H1 (cell line): Measurements from ENCODE around the gene TAS1R3. TPM values are rescaled to one million over a fixed set of nuclear protein-coding genes. Genes with fewer than 3 reads are reported as not detected.

Experiments
- CTCF ChIA-PET: fragments of 300-600 bp; sonication (Branson Sonifier 250); formaldehyde crosslinking; loops from one replicate; lab custom pipeline; 2021; ENCODE audit not compliant: partially characterized antibody; lab: Charles Lee
- POLR2A ChIA-PET: fragments of 300-600 bp; sonication (Branson Sonifier 250); formaldehyde crosslinking; loops from one replicate; lab custom pipeline; 2021; ENCODE audit warnings: inconsistent platforms; ENCODE audit not compliant: partially characterized antibody; lab: Charles Lee
- DNase-seq, 2 experiments: peaks; one replicate each; pipeline versions ENCODE4 v3.0.0 to v3.0.0-alpha.2; 2010 to 2022; ENCODE audit warnings: low spot score in 2 of 2, low read depth in 1 of 2, mixed read lengths in 1 of 2
- FAIRE-seq: peaks from 2 replicates; lab custom pipeline; 2011; peaks lifted over from hg19 to GRCh38; lab: Jason Lieb, UNC
- H2AFZ ChIP-seq: 2 replicates; pipeline ENCODE4 v1.8.1; 2012; ENCODE audit warnings: low read length, inconsistent platforms
- H2AK5ac ChIP-seq: 2 replicates; pipeline ENCODE4 v1.6.1; 2013; ENCODE audit warnings: low read depth, low read length
- H2BK120ac ChIP-seq: replicated peaks from 2 replicates; pipeline ENCODE3; 2013; ENCODE audit warnings: low read depth, low read length, inconsistent platforms
- H2BK12ac ChIP-seq: 2 replicates; pipeline ENCODE4 v1.6.1; 2013; ENCODE audit warnings: low read depth, low read length
- H2BK15ac ChIP-seq: 2 replicates; pipeline ENCODE4 v1.6.1; 2013; ENCODE audit warnings: low read length
- H2BK20ac ChIP-seq: 2 replicates; pipeline ENCODE4 v1.6.1; 2013; ENCODE audit warnings: low read length
- H2BK5ac ChIP-seq: 2 replicates; pipeline ENCODE4 v1.6.1; 2013; ENCODE audit warnings: low read depth, low read length
- H3K14ac ChIP-seq: 2 replicates; pipeline ENCODE4 v1.6.1; 2013; ENCODE audit warnings: inconsistent platforms; ENCODE audit not compliant: insufficient read length
- H3K18ac ChIP-seq: 2 replicates; pipeline ENCODE4 v1.6.1; 2013; ENCODE audit warnings: low read length; ENCODE audit errors: extremely low read depth
- H3K23ac ChIP-seq: 2 replicates; pipeline ENCODE4 v1.6.1; 2013; ENCODE audit warnings: inconsistent platforms; ENCODE audit not compliant: insufficient read length
- H3K23me2 ChIP-seq: 2 replicates; pipeline ENCODE4 v1.6.1; 2013; ENCODE audit warnings: low read depth, low read length
- H3K27ac ChIP-seq: 2 replicates; pipeline ENCODE4 v1.6.1; 2011; ENCODE audit warnings: low read depth, low read length, inconsistent platforms
- H3K27me3 ChIP-seq, 4 experiments: replicated peaks in 1 of 4; 1 replicate in 1 of 4; 2 replicates in 3 of 4; pipeline versions ENCODE4 v1.6.1 to v1.8.1; 2011 to 2013; ENCODE audit warnings: low read length in 3 of 4, mild to moderate bottlenecking in 3 of 4, inconsistent platforms in 2 of 4, mixed read lengths in 2 of 4, moderate library complexity in 1 of 4; ENCODE audit not compliant: control insufficient read depth in 3 of 4, insufficient read depth in 3 of 4; ENCODE audit errors: extremely low read depth in 1 of 4
- H3K36me3 ChIP-seq, 4 experiments: 2 replicates each; pipeline versions ENCODE4 v1.6.1 to v1.8.1; 2011 to 2013; ENCODE audit warnings: mild to moderate bottlenecking in 4 of 4, low read length in 3 of 4, moderate library complexity in 2 of 4, control low read depth in 1 of 4, inconsistent platforms in 1 of 4; ENCODE audit not compliant: insufficient read depth in 4 of 4, control insufficient read depth in 2 of 4
- H3K4ac ChIP-seq: replicated peaks from 2 replicates; pipeline ENCODE3; 2013; ENCODE audit warnings: low read length, low read depth, mixed read lengths, inconsistent platforms; ENCODE audit not compliant: insufficient read length
- H3K4me1 ChIP-seq, 4 experiments: replicated peaks in 1 of 4; 1 replicate in 1 of 4; 2 replicates in 3 of 4; pipeline versions ENCODE4 v1.6.1 to v1.8.1; 2011 to 2013; ENCODE audit warnings: low read length in 3 of 4, inconsistent platforms in 2 of 4, mixed read lengths in 1 of 4; ENCODE audit not compliant: insufficient read depth in 4 of 4, control insufficient read depth in 3 of 4
- H3K4me2 ChIP-seq, 2 experiments: 2 replicates each; pipeline versions ENCODE4 v1.6.1 to v1.8.1; 2011 to 2013; ENCODE audit warnings: low read depth in 2 of 2, low read length in 2 of 2, control low read depth in 1 of 2, inconsistent platforms in 1 of 2, mild to moderate bottlenecking in 1 of 2; ENCODE audit not compliant: insufficient read depth in 1 of 2
- H3K4me3 ChIP-seq, 4 experiments: fragments of 200-600, 300-600 bp in 1 of 4; sonication (generic), shearing (Covaris generic), sonication (Bioruptor Twin) in 1 of 4; 2 replicates each; pipeline versions ENCODE4 v1.5.1 to v1.8.1; 2011 to 2016; ENCODE audit warnings: low read length in 4 of 4, low read depth in 3 of 4, control low read depth in 2 of 4, inconsistent platforms in 2 of 4, mild to moderate bottlenecking in 2 of 4, mixed read lengths in 1 of 4, moderate library complexity in 1 of 4; ENCODE audit not compliant: insufficient read depth in 2 of 4; ENCODE audit errors: extremely low read depth in 1 of 4
- H3K56ac ChIP-seq: replicated peaks from 2 replicates; pipeline ENCODE3; 2013; ENCODE audit warnings: low read depth, mild to moderate bottlenecking, mixed read lengths, low read length, inconsistent platforms; ENCODE audit not compliant: insufficient read length
- H3K79me1 ChIP-seq: 2 replicates; pipeline ENCODE4 v1.6.1; 2013; ENCODE audit warnings: low read depth, low read length, control low read depth
- H3K79me2 ChIP-seq, 2 experiments: 2 replicates each; pipeline versions ENCODE4 v1.6.1 to v1.8.1; 2012 to 2013; ENCODE audit warnings: low read length in 2 of 2, mild to moderate bottlenecking in 2 of 2, inconsistent platforms in 1 of 2; ENCODE audit not compliant: insufficient read depth in 2 of 2, control insufficient read depth in 1 of 2
- H3K9ac ChIP-seq, 4 experiments: replicated peaks in 1 of 4; 1 replicate in 1 of 4; 2 replicates in 3 of 4; pipeline versions ENCODE4 v1.6.1 to v1.8.1; 2011 to 2013; ENCODE audit warnings: low read depth in 3 of 4, low read length in 3 of 4, control low read depth in 2 of 4, mild to moderate bottlenecking in 2 of 4, moderate library complexity in 2 of 4, inconsistent platforms in 1 of 4; ENCODE audit errors: extremely low read depth in 1 of 4
- H3K9me3 ChIP-seq, 2 experiments: 2 replicates each; pipeline versions ENCODE4 v1.6.1 to v1.8.1; 2012 to 2013; ENCODE audit warnings: mild to moderate bottlenecking in 2 of 2, moderate library complexity in 2 of 2, control low read depth in 1 of 2, inconsistent platforms in 1 of 2, low read depth in 1 of 2, low read length in 1 of 2, mixed read lengths in 1 of 2; ENCODE audit not compliant: insufficient read depth in 2 of 2
- H4K20me1 ChIP-seq, 2 experiments: replicated peaks in 1 of 2; 2 replicates each; pipeline versions ENCODE3 to v1.8.1; 2011 to 2013; ENCODE audit warnings: inconsistent platforms in 2 of 2, low read length in 2 of 2, mild to moderate bottlenecking in 1 of 2; ENCODE audit not compliant: insufficient read depth in 2 of 2, control insufficient read depth in 1 of 2
- H4K5ac ChIP-seq: 2 replicates; pipeline ENCODE4 v1.6.1; 2013; ENCODE audit warnings: low read length, low read depth, mixed read lengths, inconsistent platforms; ENCODE audit not compliant: insufficient read length
- H4K8ac ChIP-seq: 2 replicates; pipeline ENCODE4 v1.8.0; 2013; ENCODE audit warnings: mild to moderate bottlenecking, moderate library complexity, low read length, inconsistent platforms; ENCODE audit not compliant: insufficient read depth; ENCODE audit errors: extremely low read depth
- H4K91ac ChIP-seq: replicated peaks from 2 replicates; pipeline ENCODE3; 2013; ENCODE audit warnings: low read length, mixed read lengths, inconsistent platforms; ENCODE audit not compliant: insufficient read length
- ASH2L ChIP-seq: fragments of 200-600, 300-600 bp; sonication (generic); IDR thresholded peaks from one replicate; pipeline ENCODE4 v1.7.1; 2017; ENCODE audit warnings: low read length
- CEBPB ChIP-seq: IDR thresholded peaks from 2 replicates; pipeline ENCODE4 v1.6.1; 2012; ENCODE audit warnings: low read depth, low read length
- EZH2 ChIP-seq: fragments of 200-600 bp; sonication (generic); IDR thresholded peaks from 2 replicates; pipeline ENCODE4 v1.7.1; 2012; ENCODE audit warnings: low read depth, mild to moderate bottlenecking, moderate library complexity, low read length, inconsistent platforms; ENCODE audit not compliant: severe bottlenecking
- FOSL1 ChIP-seq: IDR thresholded peaks from 2 replicates; pipeline ENCODE4 v1.6.1; 2011; ENCODE audit warnings: mild to moderate bottlenecking, low read depth, low read length, moderate library complexity; ENCODE audit not compliant: insufficient read depth
- HDAC2 ChIP-seq, 2 experiments: fragments of 300-600 bp in 1 of 2; sonication (generic) in 1 of 2; IDR thresholded peaks; 2 replicates each; pipeline ENCODE4 v1.6.1; 2011 to 2012; ENCODE audit warnings: low read depth in 2 of 2, low read length in 2 of 2, mild to moderate bottlenecking in 2 of 2, moderate library complexity in 2 of 2, borderline replicate concordance in 1 of 2, inconsistent platforms in 1 of 2
- KDM5A ChIP-seq: fragments of 200-600 bp; IDR thresholded peaks from 2 replicates; pipeline ENCODE4 v1.7.1; 2012; ENCODE audit warnings: mild to moderate bottlenecking, low read length, inconsistent platforms, mixed read lengths
- NANOG ChIP-seq: IDR thresholded peaks from 2 replicates; pipeline ENCODE4 v1.6.1; 2011; ENCODE audit warnings: low read length, low read depth, mild to moderate bottlenecking, inconsistent platforms; ENCODE audit not compliant: insufficient read depth, poor library complexity, severe bottlenecking
- NRF1 ChIP-seq: IDR thresholded peaks from 2 replicates; pipeline ENCODE4 v1.6.1; 2011; ENCODE audit warnings: mild to moderate bottlenecking, low read depth, low read length, improper control_type of control experiment
- RXRA ChIP-seq: IDR thresholded peaks from 2 replicates; pipeline ENCODE4 v1.6.1; 2011; ENCODE audit warnings: low read depth, mild to moderate bottlenecking, low read length, moderate library complexity; ENCODE audit not compliant: insufficient read depth
- USF2 ChIP-seq: IDR thresholded peaks from 2 replicates; pipeline ENCODE4 v1.6.1; 2011; ENCODE audit warnings: low read length, improper control_type of control experiment
- WGBS, 2 experiments: shearing (Covaris generic) in 1 of 2; methylation state at CpG; one replicate each; pipeline versions ENCODE4 v1.1.6 to v1.1.7; 2013 to 2015; ENCODE audit warnings: low lambda C conversion rate in 2 of 2, mixed read lengths in 2 of 2, inconsistent platforms in 1 of 2, low coverage in 1 of 2, missing lambda C conversion rate in 1 of 2; ENCODE audit not compliant: insufficient replicate concordance in 2 of 2, insufficient coverage in 1 of 2, insufficient read length in 1 of 2; ENCODE audit errors: extremely low coverage in 1 of 2, missing lambda C conversion rate in 1 of 2; 5-methylcytosine and 5-hydroxymethylcytosine counted together
- polyA plus RNA-seq, 7 experiments: library from polyadenylated mRNA; depleted of rRNA in 3 of 7; stranded (reverse) in 5 of 7; unstranded in 2 of 7; fragments of >200 nt in 5 of 7; fragments of 200-250 nt in 2 of 7; gene quantifications; 1 replicate in 5 of 7; 2 replicates in 1 of 7; 4 replicates in 1 of 7; pipeline versions ENCODE4 v1.2.1 to v1.2.3, GENCODE V29; 2011 to 2013; ENCODE audit warnings: missing spikeins in 2 of 7, mixed read lengths in 2 of 7
- total RNA-seq: library from RNA; stranded (reverse); fragmentation: NEBNext Ultra II Directional; extraction: Animal tissue kit (Norgen Biotek cat#: 25700); gene quantifications from 2 replicates; pipeline ENCODE4 v1.2.1, GENCODE V29; 2021

Gene TAS1R3
- total and polyA plus RNA-seq, 2 of the 8 experiments (the other 6 are each of a cell fraction or from before 2014, with no cell fraction given): 0.03 to 0.19 TPM

- Histone ChIP-seq H2BK15ac (peak overlapping the region; percentile 46), H4K20me1 (no peaks in the 10 kb centered on the region), H3K4me1 (peaks cover 2 to 24% (median 17%) of the 10 kb centered on the region in 4 experiments), H3K4me2 (no peak overlapping the region), H2BK12ac (peak overlapping the region; percentile 50; the same call in 1 of the 2 replicates), H3K14ac (no peak overlapping the region), H3K23ac (no peak overlapping the region), H3K18ac (peak overlapping the region; percentile 60; the same call in 1 of the 2 replicates), H3K27ac (no peak overlapping the region), H2BK20ac (no peak overlapping the region), H2BK120ac (no peak overlapping the region), H2AK5ac (no peak overlapping the region), H3K56ac (no peak overlapping the region), H3K79me2 (no peaks in the 10 kb centered on the region), H3K27me3 (peaks cover 5 to 7% (median 6%) of the 10 kb centered on the region in 4 experiments), H4K5ac (no peak overlapping the region), H2AFZ (no peak overlapping the region), H4K91ac (no peak overlapping the region), H3K9me3 (no peaks in the 10 kb centered on the region), H3K4me3 (no peak overlapping the region), H4K8ac (no peak overlapping the region; the same call in 1 of the 2 replicates), H3K36me3 (no peaks in the 10 kb centered on the region), H3K9ac (no peak overlapping the region), H3K23me2 (peaks cover 4% of the 10 kb centered on the region), H3K79me1 (no peaks in the 10 kb centered on the region), H2BK5ac (peak overlapping the region; percentile 78; the same call in 1 of the 2 replicates), H3K4ac (no peak overlapping the region)
- 88% methylated on average over 13 of the region's 28 CpGs; no CpG with 5 or more reads in 1 of the 2 experiments for WGBS, 2 experiments
- no peak for DNase-seq
- no peak for FAIRE-seq
- TF ChIP-seq USF2 (no peak), EZH2 (no peak), KDM5A (no peak), CEBPB (no peak), RXRA (no peak), NRF1 (no peak), ASH2L (no peak), HDAC2 (IDR thresholded peaks at IDR 0.05; ENCODE audit: borderline replicate concordance in 1 of 2, low read depth in 2 of 2, low read length in 2 of 2) (no peak), NANOG (no peak), FOSL1 (no peak)
- ChIA-PET CTCF (interaction anchor here (0.7 to 2.9 kb wide), 4 partner anchors 12 to 57 kb away, joined by 3 to 18 read pairs (median 4); no protein-coding TSS in a partner anchor), POLR2A (interaction anchor here (0.7 to 4.0 kb wide), 5 partner anchors 11 to 30 kb away, joined by 3 to 19 read pairs (median 6); partner anchors contain the start of gene AURKAIP1)
Measured at GRCh38 chr1:1359664-1360468, 28.8 kb downstream of the TAS1R3 start.
